Muscle layer of colon (tissue), 2 donors: ENCODE measurements around the gene KRTAP10-5.
"Not testable (repeated sequence)": the region's sequence is repeated elsewhere in the genome, so short reads cannot be mapped to it uniquely, and the experiment has no call there.

Source experiments
- H3K27ac ChIP-seq: one replicate; pipeline ENCODE4 v1.7.0; 2013; ENCODE audit warnings: low read depth, mild to moderate bottlenecking, low read length, moderate library complexity
- H3K27me3 ChIP-seq, 2 donors: one replicate each; pipeline ENCODE4 v1.7.0; 2013; ENCODE audit warnings: low read length in 2 of 2, mild to moderate bottlenecking in 2 of 2; ENCODE audit not compliant: insufficient read depth in 2 of 2, control insufficient read depth in 1 of 2
- H3K36me3 ChIP-seq: one replicate; pipeline ENCODE4 v1.7.0; 2013; ENCODE audit warnings: mild to moderate bottlenecking, low read length; ENCODE audit not compliant: insufficient read depth
- H3K4me1 ChIP-seq: one replicate; pipeline ENCODE4 v1.7.0; 2013; ENCODE audit warnings: mild to moderate bottlenecking, low read length; ENCODE audit not compliant: insufficient read depth
- H3K4me3 ChIP-seq, 2 donors: one replicate each; pipeline ENCODE4 v1.7.0; 2013; ENCODE audit warnings: low read length in 2 of 2, low read depth in 1 of 2, mild to moderate bottlenecking in 1 of 2, moderate library complexity in 1 of 2
- H3K9ac ChIP-seq: one replicate; pipeline ENCODE4 v1.7.0; 2013; ENCODE audit warnings: low read length
- H3K9me3 ChIP-seq: one replicate; pipeline ENCODE4 v1.7.0; 2013; ENCODE audit warnings: mild to moderate bottlenecking, low read length
- donor health status: abdominal sarcoma.
- donor health status: Adenocarcinoma of cecum.

Gene KRTAP10-5

GRCh38 chr21:44609193-44609592 lies 28.8 kb upstream of the KRTAP10-5 start:
- Histone ChIP-seq H3K9ac (no peak overlapping the region), H3K27me3 (peaks cover 0 to 9% of the 10 kb centered on the region in 2 donors), H3K27ac (no peak overlapping the region), H3K9me3 (peaks cover 3% of the 10 kb centered on the region), H3K36me3 (no peaks in the 10 kb centered on the region), H3K4me3 (no peak overlapping the region), H3K4me1 (no peaks in the 10 kb centered on the region)

- Histone ChIP-seq H3K4me3 (no peak overlapping the region), H3K9ac (no peak overlapping the region), H3K36me3 (no peaks in the 10 kb centered on the region), H3K27ac (no peak overlapping the region), H3K4me1 (no peaks in the 10 kb centered on the region), H3K27me3 (peaks cover 0 to 11% of the 10 kb centered on the region in 2 donors), H3K9me3 (peaks cover 7% of the 10 kb centered on the region)
Measured at GRCh38 chr21:44606495-44606894, 26.1 kb upstream of the KRTAP10-5 start.

GRCh38 chr21:44603911-44604310 lies 23.5 kb upstream of the KRTAP10-5 start:
- Histone ChIP-seq H3K36me3 (no peaks in the 10 kb centered on the region), H3K27me3 (peaks cover 0 to 19% of the 10 kb centered on the region in 2 donors), H3K27ac (no peak overlapping the region), H3K4me3 (no peak overlapping the region), H3K9me3 (peaks cover 7% of the 10 kb centered on the region), H3K4me1 (no peaks in the 10 kb centered on the region), H3K9ac (no peak overlapping the region)

GRCh38 chr21:44603109-44603875 lies 22.9 kb upstream of the KRTAP10-5 start:
- H3K36me3 ChIP-seq, result no peaks in the 10 kb centered on the region
- H3K27me3 ChIP-seq, result peaks cover 0 to 19% of the 10 kb centered on the region in 2 donors
- H3K9ac ChIP-seq, result no peak overlapping the region
- H3K9me3 ChIP-seq, result peaks cover 7% of the 10 kb centered on the region
- H3K27ac ChIP-seq, result no peak overlapping the region
- no peak overlapping the region for H3K4me3 ChIP-seq
- H3K4me1 ChIP-seq, result no peaks in the 10 kb centered on the region

- H3K36me3 ChIP-seq, result no peaks in the 10 kb centered on the region
- peaks cover 0 to 19% of the 10 kb centered on the region in 2 donors for H3K27me3 ChIP-seq
- no peaks in the 10 kb centered on the region for H3K4me1 ChIP-seq
- no peak overlapping the region for H3K27ac ChIP-seq
- no peak overlapping the region for H3K9ac ChIP-seq
- H3K4me3 ChIP-seq, result no peak overlapping the region
- peaks cover 7% of the 10 kb centered on the region for H3K9me3 ChIP-seq
Measured at GRCh38 chr21:44602463-44602850, 22.1 kb upstream of the KRTAP10-5 start.

GRCh38 chr21:44601596-44602462 lies 21.4 kb upstream of the KRTAP10-5 start:
- Histone ChIP-seq H3K4me1 (no peaks in the 10 kb centered on the region), H3K27ac (no peak overlapping the region), H3K9me3 (peaks cover 7% of the 10 kb centered on the region), H3K9ac (no peak overlapping the region), H3K36me3 (no peaks in the 10 kb centered on the region), H3K4me3 (no peak overlapping the region), H3K27me3 (peaks cover 0 to 19% of the 10 kb centered on the region in 2 donors)

- H3K27me3 ChIP-seq, result peaks cover 0 to 19% of the 10 kb centered on the region in 2 donors
- H3K9me3 ChIP-seq, H3K4me3 ChIP-seq, H3K9ac ChIP-seq, H3K4me1 ChIP-seq, H3K36me3 ChIP-seq, H3K27ac ChIP-seq: not testable (repeated sequence)
Measured at GRCh38 chr21:44601091-44601490, 20.7 kb upstream of the KRTAP10-5 start.

- H3K27me3 ChIP-seq, result peaks cover 0 to 19% of the 10 kb centered on the region in 2 donors
- H3K27ac ChIP-seq, H3K9ac ChIP-seq, H3K4me1 ChIP-seq, H3K36me3 ChIP-seq, H3K9me3 ChIP-seq, H3K4me3 ChIP-seq: not testable (repeated sequence)
Measured at GRCh38 chr21:44600118-44600978, 19.9 kb upstream of the KRTAP10-5 start, which contains the start of gene KRTAP10-7. Gene KRTAP10-7, plus strand, starts transcription at chr21:44600597. Its CDS starts 25 bp downstream, at chr21:44600622.

- Histone ChIP-seq H3K27me3 (peaks cover 0 to 19% of the 10 kb centered on the region in 2 donors), H3K9me3 (peaks cover 6% of the 10 kb centered on the region), H3K36me3 (no peaks in the 10 kb centered on the region)
Measured at GRCh38 chr21:44599264-44600029, 19.0 kb upstream of the KRTAP10-5 start.

GRCh38 chr21:44598061-44598460 lies 17.7 kb upstream of the KRTAP10-5 start:
- peaks cover 0 to 22% of the 10 kb centered on the region in 2 donors for H3K27me3 ChIP-seq
- H3K27ac ChIP-seq, result no peak overlapping the region

More at GRCh38 chr21:44599264-44600029, 19.0 kb upstream of the KRTAP10-5 start:
- Histone ChIP-seq H3K27ac (no peak overlapping the region), H3K4me1 (no peaks in the 10 kb centered on the region), H3K4me3 (no peak overlapping the region), H3K9ac (no peak overlapping the region)

More at GRCh38 chr21:44598061-44598460, 17.7 kb upstream of the KRTAP10-5 start:
- Histone ChIP-seq H3K4me1 (no peaks in the 10 kb centered on the region), H3K4me3 (no peak overlapping the region), H3K9me3 (no peaks in the 10 kb centered on the region), H3K9ac (no peak overlapping the region), H3K36me3 (no peaks in the 10 kb centered on the region)
